ENCODE results near the gene UMPS.
A peak's percentile ranks its signal among the peaks of the same experiment; 100 is the strongest.

UMPS gene

GRCh38 chr3:124707656-124708062, 22.6 kb upstream of the UMPS start:
- intact Hi-C loops (cut with DNase I; ENCODE audit: low total_unique reads), result no loop called here
- Histone ChIP-seq H3K27ac (no peak overlapping the region), H3K36me3 (no peaks in the 10 kb centered on the region), H3K27me3 (no peaks in the 10 kb centered on the region), H3K9me3 (no peaks in the 10 kb centered on the region), H3K4me3 (no peak overlapping the region), H3K4me1 (no peaks in the 10 kb centered on the region)
- DNase-seq, result no peak
- no peak for TF ChIP-seq CTCF (IDR thresholded peaks at IDR 0.05)

GRCh38 chr3:124714223-124714853, 15.9 kb upstream of the UMPS start:
- no peak for DNase-seq
- Histone ChIP-seq H3K9me3 (no peaks in the 10 kb centered on the region), H3K4me3 (no peak overlapping the region), H3K27me3 (no peaks in the 10 kb centered on the region), H3K27ac (no peak overlapping the region), H3K36me3 (peaks cover 0 to 21% (median 14%) of the 10 kb centered on the region in 3 donors), H3K4me1 (no peaks in the 10 kb centered on the region)
- no peak for TF ChIP-seq CTCF (IDR thresholded peaks at IDR 0.05)
- intact Hi-C loops (cut with DNase I; ENCODE audit: low total_unique reads), result no loop called here

- no peaks in the 10 kb centered on the region for H3K4me1 ChIP-seq
- DNase-seq, result no peak
- peaks cover 0 to 18% (median 9%) of the 10 kb centered on the region in 3 donors for H3K36me3 ChIP-seq
- no peak for TF ChIP-seq CTCF (IDR thresholded peaks at IDR 0.05)
- no peaks in the 10 kb centered on the region for H3K9me3 ChIP-seq
- H3K4me3 ChIP-seq, result no peak overlapping the region
- no peak overlapping the region for H3K27ac ChIP-seq
- H3K27me3 ChIP-seq, result no peaks in the 10 kb centered on the region
- intact Hi-C loops (cut with DNase I; ENCODE audit: low total_unique reads), result no loop called here
These were observed 7.7 kb upstream of the UMPS start for GRCh38 chr3:124722589-124722988.

- no peaks in the 10 kb centered on the region for H3K9me3 ChIP-seq
- no peak for TF ChIP-seq CTCF (IDR thresholded peaks at IDR 0.05)
- no peak for DNase-seq
- intact Hi-C loops (cut with DNase I; ENCODE audit: low total_unique reads), result no loop called here
- no peaks in the 10 kb centered on the region for H3K27me3 ChIP-seq
- H3K4me1 ChIP-seq, result peaks cover 0 to 26% (median 12%) of the 10 kb centered on the region in 4 donors
- peak overlapping the region; percentile 87 to 97 for H3K4me3 ChIP-seq
- peaks cover 3 to 13% (median 11%) of the 10 kb centered on the region in 3 donors for H3K36me3 ChIP-seq
- peak overlapping the region in 1 of 2 donors; percentile 78 for H3K27ac ChIP-seq
These were observed 667 bp downstream of the UMPS start for GRCh38 chr3:124730941-124731297.

GRCh38 chr3:124731760-124732159, 1.5 kb downstream of the UMPS start:
- H3K27ac ChIP-seq, result no peak overlapping the region
- peaks cover 11 to 19% (median 15%) of the 10 kb centered on the region in 3 donors for H3K36me3 ChIP-seq
- H3K4me3 ChIP-seq, result no peak overlapping the region
- intact Hi-C loops (cut with DNase I; ENCODE audit: low total_unique reads), result no loop called here
- DNase-seq, result no peak
- no peaks in the 10 kb centered on the region for H3K27me3 ChIP-seq
- H3K9me3 ChIP-seq, result no peaks in the 10 kb centered on the region
- no peak for TF ChIP-seq CTCF (IDR thresholded peaks at IDR 0.05)
- H3K4me1 ChIP-seq, result peaks cover 0 to 26% (median 12%) of the 10 kb centered on the region in 4 donors

GRCh38 chr3:124741027-124741426, 10.8 kb downstream of the UMPS start:
- no peak for DNase-seq
- H3K27ac ChIP-seq, result no peak overlapping the region
- H3K4me3 ChIP-seq, result no peak overlapping the region
- no peaks in the 10 kb centered on the region for H3K9me3 ChIP-seq
- peaks cover 55 to 96% (median 74%) of the 10 kb centered on the region in 3 donors for H3K36me3 ChIP-seq
- intact Hi-C loops (cut with DNase I; ENCODE audit: low total_unique reads), result no loop called here
- peaks cover 0 to 4% (median 0%) of the 10 kb centered on the region in 4 donors for H3K4me1 ChIP-seq
- no peaks in the 10 kb centered on the region for H3K27me3 ChIP-seq
- TF ChIP-seq CTCF (IDR thresholded peaks at IDR 0.05), result no peak
